HepG2 (cell line): ENCODE data around the gene NELFCD. TPM values are rescaled to one million over a fixed set of nuclear protein-coding genes. Genes with fewer than 3 reads are reported as not detected.
A peak's percentile ranks its signal among the peaks of the same experiment; 100 is the strongest.

Source experiments
- BCL3 ChIP-seq: sonication (generic); formaldehyde crosslinking; IDR thresholded peaks from 2 replicates; pipeline ENCODE4 v1.5.1; 2020; ENCODE audit warnings: mild to moderate bottlenecking, missing genetic modification reagents, moderate library complexity
- DNMT3B ChIP-seq: conservative IDR thresholded peaks from 2 replicates; pipeline ENCODE4 v1.6.1; 2016; ENCODE audit warnings: missing biosample characterization, control low read depth
- EZH2 ChIP-seq: conservative IDR thresholded peaks from 2 replicates; pipeline ENCODE4 v1.6.1; 2012; ENCODE audit warnings: mild to moderate bottlenecking, low read depth, low read length, moderate library complexity
- FOSL2 ChIP-seq: sonication (generic); formaldehyde crosslinking; IDR thresholded peaks from 2 replicates; pipeline ENCODE4 v1.4.0; 2020; ENCODE audit warnings: missing genetic modification reagents
- HNRNPLL ChIP-seq: fragments of 200-400 bp; formaldehyde crosslinking; IDR thresholded peaks from 2 replicates; pipeline ENCODE4 v1.6.1; 2017; ENCODE audit warnings: mild to moderate bottlenecking, low read depth, low read length; ENCODE audit not compliant: poor library complexity, severe bottlenecking
- KLF12 ChIP-seq: sonication (generic); formaldehyde crosslinking; IDR thresholded peaks from 2 replicates; pipeline ENCODE4 v1.4.0; 2020; ENCODE audit warnings: missing genetic modification reagents, borderline replicate concordance
- MTF1 ChIP-seq: sonication (generic); formaldehyde crosslinking; IDR thresholded peaks from 2 replicates; pipeline ENCODE4 v1.5.0; 2020; ENCODE audit warnings: missing genetic modification reagents
- PRMT3 ChIP-seq: sonication (generic); formaldehyde crosslinking; IDR thresholded peaks from 2 replicates; pipeline ENCODE4 v1.8.1; 2022; ENCODE audit warnings: low read depth, mild to moderate bottlenecking, moderate library complexity, missing genetic modification reagents, borderline replicate concordance
- RBM39 ChIP-seq: fragments of 200-400 bp; formaldehyde crosslinking; IDR thresholded peaks from one replicate; pipeline ENCODE4 v1.6.1; 2018; ENCODE audit warnings: antibody characterized with exemption, mild to moderate bottlenecking, low read depth, low read length; ENCODE audit not compliant: poor library complexity, severe bottlenecking
- RNF2 ChIP-seq: fragments of 450-650 bp; conservative IDR thresholded peaks from 2 replicates; pipeline ENCODE4 v1.6.1; 2016; ENCODE audit warnings: low read depth
- STAT5B ChIP-seq: sonication (generic); formaldehyde crosslinking; IDR thresholded peaks from 2 replicates; pipeline ENCODE4 v1.4.0; 2020; ENCODE audit warnings: missing genetic modification reagents
- SYNCRIP ChIP-seq: fragments of 200-400 bp; formaldehyde crosslinking; IDR thresholded peaks from 2 replicates; pipeline ENCODE4 v1.6.1; 2018; ENCODE audit warnings: mild to moderate bottlenecking, low read depth, low read length; ENCODE audit not compliant: insufficient read depth
- TBL1XR1 ChIP-seq: fragments of 150-350 bp; IDR thresholded peaks from 2 replicates; pipeline ENCODE4 v1.6.1; 2014; ENCODE audit warnings: borderline replicate concordance, low read length; ENCODE audit not compliant: partially characterized antibody
- TP53 ChIP-seq: sonication (generic); formaldehyde crosslinking; conservative IDR thresholded peaks from 2 replicates; pipeline ENCODE4 v1.4.0; 2020; ENCODE audit warnings: missing genetic modification reagents
- ZBTB14 ChIP-seq: sonication (generic); formaldehyde crosslinking; IDR thresholded peaks from 2 replicates; pipeline ENCODE4 v1.4.0; 2020; ENCODE audit warnings: missing genetic modification reagents
- ZBTB38 ChIP-seq: sonication (generic); formaldehyde crosslinking; IDR thresholded peaks from 2 replicates; pipeline ENCODE4 v1.5.1; 2020; ENCODE audit warnings: mild to moderate bottlenecking, missing genetic modification reagents
- ZC3H13 ChIP-seq: sonication (generic); formaldehyde crosslinking; IDR thresholded peaks from 2 replicates; pipeline ENCODE4 v1.8.1; 2023; ENCODE audit warnings: mild to moderate bottlenecking, missing genetic modification reagents, moderate library complexity
- ZEB1 ChIP-seq: IDR thresholded peaks from 2 replicates; pipeline ENCODE4 v1.6.1; 2012; ENCODE audit warnings: mild to moderate bottlenecking, low read depth, inconsistent platforms; ENCODE audit not compliant: insufficient replicate concordance
- ZNF10 ChIP-seq: sonication (generic); formaldehyde crosslinking; IDR thresholded peaks from 2 replicates; pipeline ENCODE4 v1.4.0; 2020; ENCODE audit warnings: mild to moderate bottlenecking, low read depth, missing genetic modification reagents, borderline replicate concordance
- ZNF251 ChIP-seq: sonication (generic); formaldehyde crosslinking; IDR thresholded peaks from 2 replicates; pipeline ENCODE4 v1.9.0; 2021; ENCODE audit warnings: mild to moderate bottlenecking, missing genetic modification reagents
- ZNF264 ChIP-seq: sonication (generic); formaldehyde crosslinking; IDR thresholded peaks from 2 replicates; pipeline ENCODE4 v1.4.0; 2020; ENCODE audit warnings: missing genetic modification reagents
- ZNF282 ChIP-seq: fragments of 450-650 bp; IDR thresholded peaks from 2 replicates; pipeline ENCODE4 v1.6.1; 2018; ENCODE audit not compliant: partially characterized antibody
- ZNF33B ChIP-seq: sonication (generic); formaldehyde crosslinking; IDR thresholded peaks from 2 replicates; pipeline ENCODE4 v1.5.1; 2020; ENCODE audit warnings: mild to moderate bottlenecking, missing genetic modification reagents
- ZNF343 ChIP-seq: sonication (generic); formaldehyde crosslinking; IDR thresholded peaks from 2 replicates; pipeline ENCODE4 v1.4.0; 2020; ENCODE audit warnings: mild to moderate bottlenecking, missing genetic modification reagents
- ZNF468 ChIP-seq: sonication (generic); formaldehyde crosslinking; IDR thresholded peaks from 2 replicates; pipeline ENCODE4 v1.8.0; 2022; ENCODE audit warnings: mild to moderate bottlenecking, moderate library complexity, missing genetic modification reagents
- ZNF616 ChIP-seq: sonication (generic); formaldehyde crosslinking; IDR thresholded peaks from 2 replicates; pipeline ENCODE4 v1.5.0; 2020; ENCODE audit warnings: low read depth, mild to moderate bottlenecking, missing genetic modification reagents
- ZNF674 ChIP-seq: sonication (generic); formaldehyde crosslinking; IDR thresholded peaks from 2 replicates; pipeline ENCODE4 v1.5.0; 2020; ENCODE audit warnings: low read depth, mild to moderate bottlenecking, missing genetic modification reagents
- ZNF878 ChIP-seq: sonication (generic); formaldehyde crosslinking; IDR thresholded peaks from 2 replicates; pipeline ENCODE4 v1.8.1; 2023; ENCODE audit warnings: mild to moderate bottlenecking, missing genetic modification reagents, moderate library complexity
- ZSCAN25 ChIP-seq: sonication (generic); formaldehyde crosslinking; IDR thresholded peaks from 2 replicates; pipeline ENCODE4 v1.8.0; 2022; ENCODE audit warnings: mild to moderate bottlenecking, missing genetic modification reagents
- ZSCAN29 ChIP-seq: sonication (generic); formaldehyde crosslinking; conservative IDR thresholded peaks from 2 replicates; pipeline ENCODE4 v1.4.0; 2020; ENCODE audit warnings: mild to moderate bottlenecking, missing genetic modification reagents
- polyA plus RNA-seq, 8 experiments: library from polyadenylated mRNA; depleted of rRNA in 3 of 8; stranded (reverse) in 7 of 8; unstranded in 1 of 8; fragments of >200 nt; fragmentation: Illumina TruSeq in 4 of 8; extraction: Trizol in 4 of 8; gene quantifications; 2 replicates each; pipeline versions ENCODE4 v1.2.1 to v1.2.3, GENCODE V29; 2011 to 2016; ENCODE audit warnings: low read depth in 4 of 8, missing spikeins in 1 of 8, mixed read lengths in 1 of 8; ENCODE audit not compliant: insufficient read depth in 1 of 8
- total RNA-seq, 5 experiments: library from RNA; depleted of rRNA; stranded (reverse); fragments of >200 nt; fragmentation: Illumina TruSeq; extraction: Trizol; gene quantifications; 2 replicates each; pipeline ENCODE4 v1.2.3, GENCODE V29; 2016; ENCODE audit warnings: low read depth in 1 of 5

NELFCD gene
- total and polyA plus RNA-seq, 2 of the 13 experiments (the other 11 are each of a cell fraction or from before 2014, with no cell fraction given), result 159 to 203 TPM

GRCh38 chr20:59003836-59004492 lies 22.9 kb downstream of the NELFCD start (continued):
- no peak for TF ChIP-seq BCL3 (CRISPR knock-in tag)
- TF ChIP-seq DNMT3B (CRISPR knock-in tag), result no peak
- TF ChIP-seq TP53 (CRISPR knock-in tag), result no peak
- TF ChIP-seq ZNF616 (CRISPR knock-in tag), result no peak
- TF ChIP-seq FOSL2 (CRISPR knock-in tag), result no peak
- TF ChIP-seq KLF12 (CRISPR knock-in tag), result no peak
- TF ChIP-seq PRMT3 (CRISPR knock-in tag), result no peak
- no peak for TF ChIP-seq ZNF674
- TF ChIP-seq ZNF33B (CRISPR knock-in tag), result 0 out of 2 replicates have a peak, but pooled peaks have one; percentile 41
- no peak for TF ChIP-seq ZNF282
- TF ChIP-seq ZNF343 (CRISPR knock-in tag), result no peak
- TF ChIP-seq ZNF251 (CRISPR knock-in tag), result no peak
- TF ChIP-seq ZEB1, result peak; percentile 38
- TF ChIP-seq TBL1XR1, result no peak
- TF ChIP-seq ZNF468 (CRISPR knock-in tag), result no peak
- TF ChIP-seq ZSCAN29, result no peak
- TF ChIP-seq ZC3H13 (CRISPR knock-in tag), result 0 out of 2 replicates have a peak, but pooled peaks have one; percentile 10
- TF ChIP-seq MTF1, result no peak
- TF ChIP-seq ZNF878, result no peak
- peak; percentile 53; the same call in 1 of the 2 replicates for TF ChIP-seq ZSCAN25 (CRISPR knock-in tag)
- TF ChIP-seq HNRNPLL, result no peak
- TF ChIP-seq ZBTB38 (CRISPR knock-in tag), result peak; percentile 58; the same call in 1 of the 2 replicates
- no peak for TF ChIP-seq ZNF10 (CRISPR knock-in tag)
- TF ChIP-seq RBM39, result no peak
- no peak for TF ChIP-seq RNF2
- TF ChIP-seq ZNF264, result no peak
- no peak for TF ChIP-seq STAT5B (CRISPR knock-in tag)
- no peak for TF ChIP-seq SYNCRIP
- TF ChIP-seq ZBTB14 (CRISPR knock-in tag), result no peak
- TF ChIP-seq EZH2, result no peak
